ENCODE results near the gene GRM2. TPM values are rescaled to one million over a fixed set of nuclear protein-coding genes. Genes with fewer than 3 reads are reported as not detected.
A peak's percentile ranks its signal among the peaks of the same experiment; 100 is the strongest.

GRM2 gene
- total RNA-seq, 1 donor from 2014 or later = 0.21 TPM

- DNase-seq = no peak
These were observed 1.4 kb upstream of the GRM2 start for GRCh38 chr3:51705276-51706020.

- DNase-seq = no peak
These were observed 815 bp upstream of the GRM2 start for GRCh38 chr3:51706021-51706485.

GRCh38 chr3:51708216-51708845 is 1.5 kb downstream of the GRM2 start:
- DNase-seq = no peak

- no peak for DNase-seq
These were observed 2.1 kb downstream of the GRM2 start for GRCh38 chr3:51709004-51709420.

- DNase-seq = no peak
These were observed 2.8 kb downstream of the GRM2 start for GRCh38 chr3:51709675-51710074.

GRCh38 chr3:51710631-51711351 is 3.9 kb downstream of the GRM2 start:
- DNase-seq = no peak

- no peak for DNase-seq
These were observed 4.6 kb downstream of the GRM2 start for GRCh38 chr3:51711352-51712037.

- no peak for DNase-seq
These were observed 5.2 kb downstream of the GRM2 start for GRCh38 chr3:51712038-51712420.

- no peak for DNase-seq
These were observed 5.7 kb downstream of the GRM2 start for GRCh38 chr3:51712511-51712931.

GRCh38 chr3:51712963-51713362 is 6.1 kb downstream of the GRM2 start:
- no peak for DNase-seq

- DNase-seq = no peak
These were observed 8.5 kb downstream of the GRM2 start for GRCh38 chr3:51715231-51715976.

GRCh38 chr3:51715977-51716294 is 9.1 kb downstream of the GRM2 start:
- DNase-seq = no peak

- DNase-seq = no peak
These were observed 9.9 kb downstream of the GRM2 start for GRCh38 chr3:51716805-51717204.

- DNase-seq = no peak
These were observed 10.6 kb downstream of the GRM2 start for GRCh38 chr3:51717446-51717845.

GRCh38 chr3:51717947-51718346 is 11.1 kb downstream of the GRM2 start:
- no peak for DNase-seq

GRCh38 chr3:51718547-51719409 is 11.9 kb downstream of the GRM2 start:
- peak; percentile 57 for DNase-seq

GRCh38 chr3:51719410-51720025 is 12.7 kb downstream of the GRM2 start:
- DNase-seq = no peak

GRCh38 chr3:51720292-51721061 is 13.6 kb downstream of the GRM2 start:
- no peak for DNase-seq

- DNase-seq = no peak
These were observed 14.3 kb downstream of the GRM2 start for GRCh38 chr3:51721062-51721745.

All from tongue (tissue), 2 donors.